Fibroblast of lung (primary cell): Measurements from ENCODE around the gene BBS1. TPM values are rescaled to one million over a fixed set of nuclear protein-coding genes. Genes with fewer than 3 reads are reported as not detected.

Source experiments
- DNase-seq, 2 donors: peaks; one replicate each; pipeline versions ENCODE4 v3.0.0 to v3.0.0-alpha.2; 2010; ENCODE audit warnings: low read depth in 2 of 2
- H2AFZ ChIP-seq: 2 replicates; pipeline ENCODE4 v1.5.1; 2012; ENCODE audit warnings: low read length, control low read depth, inconsistent platforms
- H3K27ac ChIP-seq: 2 replicates; pipeline ENCODE4 v1.5.1; 2011; ENCODE audit warnings: low read length, control low read depth; ENCODE audit not compliant: insufficient read depth
- H3K27me3 ChIP-seq: 2 replicates; pipeline ENCODE4 v1.5.1; 2011; ENCODE audit warnings: mild to moderate bottlenecking, low read length; ENCODE audit not compliant: control insufficient read depth, insufficient read depth
- H3K36me3 ChIP-seq: 2 replicates; pipeline ENCODE4 v1.5.1; 2011; ENCODE audit warnings: low read length; ENCODE audit not compliant: control insufficient read depth, insufficient read depth
- H3K4me1 ChIP-seq: 2 replicates; pipeline ENCODE4 v1.5.1; 2011; ENCODE audit warnings: low read length; ENCODE audit not compliant: control insufficient read depth, insufficient read depth; ENCODE audit errors: extremely low read depth
- H3K4me2 ChIP-seq: 2 replicates; pipeline ENCODE4 v1.5.1; 2011; ENCODE audit warnings: low read length, control low read depth; ENCODE audit not compliant: insufficient read depth; ENCODE audit errors: extremely low read depth
- H3K4me3 ChIP-seq, 4 experiments: fragments of 200-600 bp in 1 of 4; sonication (generic) in 1 of 4; replicated peaks in 1 of 4; 2 replicates each; pipeline ENCODE4 v1.5.1; 2011 to 2016; ENCODE audit warnings: low read length in 4 of 4, low read depth in 3 of 4, mild to moderate bottlenecking in 3 of 4, control low read depth in 2 of 4, inconsistent platforms in 1 of 4, mixed read lengths in 1 of 4; ENCODE audit not compliant: insufficient read depth in 1 of 4; ENCODE audit errors: control extremely low read depth in 1 of 4
- H3K79me2 ChIP-seq: 2 replicates; pipeline ENCODE4 v1.5.1; 2012; ENCODE audit warnings: mild to moderate bottlenecking, low read length, inconsistent platforms; ENCODE audit not compliant: control insufficient read depth, insufficient read depth
- H3K9ac ChIP-seq: 2 replicates; pipeline ENCODE4 v1.5.1; 2011; ENCODE audit warnings: mild to moderate bottlenecking, low read length, control low read depth; ENCODE audit not compliant: insufficient read depth
- H3K9me3 ChIP-seq: 2 replicates; pipeline ENCODE4 v1.5.1; 2012; ENCODE audit warnings: low read depth, low read length; ENCODE audit not compliant: control insufficient read depth, insufficient read depth
- H4K20me1 ChIP-seq: 2 replicates; pipeline ENCODE4 v1.5.1; 2011; ENCODE audit warnings: low read length; ENCODE audit not compliant: control insufficient read depth, insufficient read depth; ENCODE audit errors: extremely low read depth
- CTCF ChIP-seq, 2 donors: IDR thresholded peaks in 1 of 2; conservative IDR thresholded peaks in 1 of 2; 1 replicate in 1 of 2; 2 replicates in 1 of 2; pipeline ENCODE4 v1.5.1; 2011 to 2012; ENCODE audit warnings: low read length in 2 of 2, control low read depth in 1 of 2, inconsistent platforms in 1 of 2, low read depth in 1 of 2, mild to moderate bottlenecking in 1 of 2
- EZH2 ChIP-seq: IDR thresholded peaks from 2 replicates; pipeline ENCODE4 v1.5.1; 2012; ENCODE audit warnings: low read length, control low read depth, mild to moderate bottlenecking; ENCODE audit errors: missing control alignments
- polyA plus RNA-seq, 2 donors: library from polyadenylated mRNA; depleted of rRNA in 1 of 2; stranded (reverse) in 1 of 2; unstranded in 1 of 2; fragments of >200 nt; gene quantifications; 2 replicates each; pipeline ENCODE4 v1.2.1, GENCODE V29; 2011 to 2012; ENCODE audit warnings: missing spikeins in 1 of 2
- total RNA-seq: library from RNA; depleted of rRNA; stranded (reverse); fragments of >200 nt; gene quantifications from 2 replicates; pipeline ENCODE4 v1.2.1, GENCODE V29; 2014

The BBS1 gene
- total and polyA plus RNA-seq, 2 donors (not counting 1 experiment from before 2014, with no cell fraction given) = 16.5 to 20.5 TPM

GRCh38 chr11:66545701-66546367, 35.4 kb downstream of the BBS1 start, which contains the start of gene ZDHHC24:
Gene ZDHHC24, minus strand, starts transcription at chr11:66546048. Its CDS starts 45 bp downstream, at chr11:66546003.
- peak within 1 kb of the TSS; percentile 93 for H3K4me2 ChIP-seq
- no peaks in the 10 kb centered on the region for H3K79me2 ChIP-seq
- H3K9ac ChIP-seq = peak within 1 kb of the TSS; percentile 78
- no peaks in the 10 kb centered on the region for H4K20me1 ChIP-seq
- H3K4me3 ChIP-seq = peak within 1 kb of the TSS; percentile 44 to 83 (median 70)
- peaks cover 4% of the 10 kb centered on the region for H3K36me3 ChIP-seq
- peaks cover 17% of the 10 kb centered on the region for H3K27me3 ChIP-seq
- H3K9me3 ChIP-seq = no peaks in the 10 kb centered on the region
- peaks cover 8% of the 10 kb centered on the region for H3K4me1 ChIP-seq
- TF ChIP-seq CTCF (conservative IDR thresholded peaks at IDR 0.05 in 1 of 2, IDR thresholded peaks at IDR 0.05 in 1 of 2; ENCODE audit: low read depth in 1 of 2, low read length in 2 of 2) = no peak
- no peak for TF ChIP-seq EZH2
- H3K27ac ChIP-seq = peak within 1 kb of the TSS; percentile 46
- H2AFZ ChIP-seq = peak within 1 kb of the TSS; percentile 51
- DNase-seq = peak; percentile 97

GRCh38 chr11:66546368-66546965, 36.0 kb downstream of the BBS1 start, which contains the start of gene ACTN3:
Gene ACTN3, plus strand, starts transcription at chr11:66546903. Its CDS starts 35 bp downstream, at chr11:66546938.
- H4K20me1 ChIP-seq = no peaks in the 10 kb centered on the region
- H3K36me3 ChIP-seq = peaks cover 4% of the 10 kb centered on the region
- DNase-seq = peak; percentile 27 to 37
- H3K9ac ChIP-seq = peak within 1 kb of the TSS; percentile 78
- peak within 1 kb of the TSS; percentile 93 for H3K4me2 ChIP-seq
- no peaks in the 10 kb centered on the region for H3K9me3 ChIP-seq
- peak within 1 kb of the TSS; percentile 44 to 83 (median 70) for H3K4me3 ChIP-seq
- TF ChIP-seq EZH2 (peak; percentile 46), CTCF (conservative IDR thresholded peaks at IDR 0.05 in 1 of 2, IDR thresholded peaks at IDR 0.05 in 1 of 2; ENCODE audit: low read depth in 1 of 2, low read length in 2 of 2) (no peak)
- peak within 1 kb of the TSS; percentile 51 for H2AFZ ChIP-seq
- no peaks in the 10 kb centered on the region for H3K79me2 ChIP-seq
- H3K4me1 ChIP-seq = peaks cover 8% of the 10 kb centered on the region
- peak within 1 kb of the TSS; percentile 46 for H3K27ac ChIP-seq
- peaks cover 19% of the 10 kb centered on the region for H3K27me3 ChIP-seq

- no peak for TF ChIP-seq CTCF (conservative IDR thresholded peaks at IDR 0.05 in 1 of 2, IDR thresholded peaks at IDR 0.05 in 1 of 2; ENCODE audit: low read depth in 1 of 2, low read length in 2 of 2)
- no peak for TF ChIP-seq EZH2
- no peak overlapping the region for H3K27ac ChIP-seq
- no peaks in the 10 kb centered on the region for H4K20me1 ChIP-seq
- H3K79me2 ChIP-seq = no peaks in the 10 kb centered on the region
- H3K36me3 ChIP-seq = peaks cover 4% of the 10 kb centered on the region
- peak overlapping the region; percentile 83 for H3K4me2 ChIP-seq
- peaks cover 19% of the 10 kb centered on the region for H3K27me3 ChIP-seq
- DNase-seq = no peak
- no peaks in the 10 kb centered on the region for H3K9me3 ChIP-seq
- peaks cover 7% of the 10 kb centered on the region for H3K4me1 ChIP-seq
- H3K4me3 ChIP-seq = no peak overlapping the region
- no peak overlapping the region for H2AFZ ChIP-seq
- H3K9ac ChIP-seq = no peak overlapping the region
These were observed 36.7 kb downstream of the BBS1 start for GRCh38 chr11:66546966-66547661.
